WTC11 (cell line): ENCODE data around the gene CACNA2D3. TPM values are rescaled to one million over a fixed set of nuclear protein-coding genes. Genes with fewer than 3 reads are reported as not detected.

Source experiments
- ATAC-seq: fragments of 200-7000 bp; cut with Tn5 transposase; 2 replicates; pipeline ENCODE4 v1.10.0; 2021; ENCODE audit warnings: mild to moderate bottlenecking, moderate library complexity
- CTCF ChIA-PET: fragments of 300-600 bp; sonication (Branson Sonifier 250); formaldehyde crosslinking; loops from one replicate; lab custom pipeline; 2021; ENCODE audit warnings: antibody characterized with exemption; lab: Charles Lee
- POLR2A ChIA-PET: fragments of 350-600 bp; sonication (Branson Sonifier 250); formaldehyde crosslinking; loops from one replicate; lab custom pipeline; 2021; ENCODE audit warnings: antibody characterized with exemption; lab: Charles Lee
- DNase-seq: peaks from one replicate; pipeline ENCODE4 v3.0.0; 2021; ENCODE audit warnings: low spot score
- H3K27ac Mint-ChIP-seq: 2 replicates; pipeline ENCODE4 v1.8.0; 2021; ENCODE audit warnings: mixed read lengths
- H3K27me3 Mint-ChIP-seq: 2 replicates; pipeline ENCODE4 v1.8.0; 2021; ENCODE audit warnings: low read depth, mild to moderate bottlenecking, moderate library complexity, mixed read lengths
- H3K36me3 Mint-ChIP-seq: 2 replicates; pipeline ENCODE4 v1.8.0; 2021; ENCODE audit warnings: mixed read lengths
- H3K4me1 Mint-ChIP-seq: 2 replicates; pipeline ENCODE4 v1.8.0; 2022; ENCODE audit warnings: mixed read lengths
- H3K4me3 Mint-ChIP-seq: 2 replicates; pipeline ENCODE4 v1.8.0; 2021; ENCODE audit warnings: mild to moderate bottlenecking, moderate library complexity, mixed read lengths
- H3K9me3 Mint-ChIP-seq: 2 replicates; pipeline ENCODE4 v1.8.0; 2021; ENCODE audit warnings: mixed read lengths
- ATF3 ChIP-seq: sonication (generic); formaldehyde crosslinking; conservative IDR thresholded peaks from 2 replicates; pipeline ENCODE4 v1.8.1; 2022; ENCODE audit warnings: mild to moderate bottlenecking, missing genetic modification reagents
- CREB1 ChIP-seq: sonication (generic); formaldehyde crosslinking; IDR thresholded peaks from 2 replicates; pipeline ENCODE4 v1.8.0; 2023; ENCODE audit warnings: mild to moderate bottlenecking, missing genetic modification reagents
- E2F1 ChIP-seq: sonication (generic); formaldehyde crosslinking; IDR thresholded peaks from 2 replicates; pipeline ENCODE4 v1.8.0; 2022; ENCODE audit warnings: mild to moderate bottlenecking, missing genetic modification reagents
- ELF4 ChIP-seq: sonication (generic); formaldehyde crosslinking; IDR thresholded peaks from 2 replicates; pipeline ENCODE4 v1.8.1; 2022; ENCODE audit warnings: low read depth, mild to moderate bottlenecking, moderate library complexity, missing genetic modification reagents
- ESRRA ChIP-seq: sonication (generic); formaldehyde crosslinking; IDR thresholded peaks from 2 replicates; pipeline ENCODE4 v1.8.1; 2022; ENCODE audit warnings: mild to moderate bottlenecking, missing genetic modification reagents, borderline replicate concordance
- GABPB1 ChIP-seq: sonication (generic); formaldehyde crosslinking; IDR thresholded peaks from 2 replicates; pipeline ENCODE4 v1.8.1; 2023; ENCODE audit warnings: mild to moderate bottlenecking, missing genetic modification reagents
- IRF2 ChIP-seq: sonication (generic); formaldehyde crosslinking; IDR thresholded peaks from 2 replicates; pipeline ENCODE4 v1.8.0; 2022; ENCODE audit warnings: low read depth, missing genetic modification reagents, borderline replicate concordance
- JAZF1 ChIP-seq: fragments of 250-450 bp; sonication (Bioruptor Pico); IDR thresholded peaks from 2 replicates; pipeline ENCODE4 v1.9.0; 2021; ENCODE audit warnings: moderate library complexity, mild to moderate bottlenecking, inconsistent platforms
- MLX ChIP-seq: sonication (generic); formaldehyde crosslinking; IDR thresholded peaks from 2 replicates; pipeline ENCODE4 v1.8.1; 2023; ENCODE audit warnings: mild to moderate bottlenecking, missing genetic modification reagents, moderate library complexity
- MYBL2 ChIP-seq: sonication (generic); formaldehyde crosslinking; IDR thresholded peaks from 2 replicates; pipeline ENCODE4 v1.8.1; 2023; ENCODE audit warnings: mild to moderate bottlenecking, moderate library complexity, missing genetic modification reagents
- NFATC4 ChIP-seq: fragments of 250-450 bp; sonication (Bioruptor Pico); IDR thresholded peaks from 2 replicates; pipeline ENCODE4 v1.9.0; 2021; ENCODE audit warnings: mild to moderate bottlenecking
- NR3C1 ChIP-seq: sonication (generic); formaldehyde crosslinking; conservative IDR thresholded peaks from 2 replicates; pipeline ENCODE4 v1.8.1; 2023; ENCODE audit warnings: low read depth, mild to moderate bottlenecking, missing genetic modification reagents
- SMAD3 ChIP-seq: sonication (generic); formaldehyde crosslinking; IDR thresholded peaks from 2 replicates; pipeline ENCODE4 v1.8.0; 2022; ENCODE audit warnings: missing genetic modification reagents, mild to moderate bottlenecking, borderline replicate concordance
- TCF7 ChIP-seq: sonication (generic); formaldehyde crosslinking; IDR thresholded peaks from 2 replicates; pipeline ENCODE4 v1.8.0; 2022; ENCODE audit warnings: mild to moderate bottlenecking, low read depth, missing genetic modification reagents, moderate library complexity
- TEAD1 ChIP-seq: sonication (generic); formaldehyde crosslinking; IDR thresholded peaks from 2 replicates; pipeline ENCODE4 v1.8.0; 2022; ENCODE audit warnings: mild to moderate bottlenecking, missing genetic modification reagents
- ZNF121 ChIP-seq: sonication (generic); formaldehyde crosslinking; IDR thresholded peaks from 2 replicates; pipeline ENCODE4 v1.8.0; 2023; ENCODE audit warnings: missing genetic modification reagents
- ZNF219 ChIP-seq: sonication (generic); formaldehyde crosslinking; IDR thresholded peaks from 2 replicates; pipeline ENCODE4 v1.8.0; 2023; ENCODE audit warnings: missing genetic modification reagents, mild to moderate bottlenecking, borderline replicate concordance
- ZNF263 ChIP-seq: sonication (generic); formaldehyde crosslinking; IDR thresholded peaks from 2 replicates; pipeline ENCODE4 v1.8.1; 2022; ENCODE audit warnings: low read depth, mild to moderate bottlenecking, moderate library complexity, missing genetic modification reagents
- ZNF416 ChIP-seq: fragments of 250-450 bp; sonication (Bioruptor Pico); IDR thresholded peaks from 2 replicates; pipeline ENCODE4 v1.9.0; 2021; ENCODE audit warnings: mild to moderate bottlenecking, inconsistent platforms
- ZNF423 ChIP-seq: fragments of 250-450 bp; sonication (Bioruptor Pico); IDR thresholded peaks from 2 replicates; pipeline ENCODE4 v2.1.2; 2022; ENCODE audit warnings: mild to moderate bottlenecking, moderate library complexity
- total RNA-seq: library from RNA; stranded (reverse); gene quantifications from 3 replicates; pipeline ENCODE4 v1.2.3, GENCODE V29; 2021
- TF ChIP-seq, protein P1 (sequence below): sonication (generic); formaldehyde crosslinking; IDR thresholded peaks from 2 replicates; pipeline ENCODE4 v1.8.0; 2023; ENCODE audit warnings: missing genetic modification reagents
- TF ChIP-seq, protein P2 (sequence below): fragments of 250-450 bp; sonication (Bioruptor Pico); IDR thresholded peaks from 2 replicates; pipeline ENCODE4 v1.9.0; 2021; ENCODE audit warnings: mild to moderate bottlenecking
- TF ChIP-seq, protein P3 (sequence below): sonication (generic); formaldehyde crosslinking; IDR thresholded peaks from 2 replicates; pipeline ENCODE4 v1.8.1; 2022; ENCODE audit warnings: low read depth, mild to moderate bottlenecking, moderate library complexity, missing genetic modification reagents, borderline replicate concordance
- TF ChIP-seq, protein P4 (sequence below): sonication (generic); formaldehyde crosslinking; IDR thresholded peaks from 2 replicates; pipeline ENCODE4 v1.8.0; 2023; ENCODE audit warnings: mild to moderate bottlenecking, missing genetic modification reagents

The CACNA2D3 gene
- total RNA-seq, 1 experiment from 2014 or later, result 5.0 TPM

DNA sequence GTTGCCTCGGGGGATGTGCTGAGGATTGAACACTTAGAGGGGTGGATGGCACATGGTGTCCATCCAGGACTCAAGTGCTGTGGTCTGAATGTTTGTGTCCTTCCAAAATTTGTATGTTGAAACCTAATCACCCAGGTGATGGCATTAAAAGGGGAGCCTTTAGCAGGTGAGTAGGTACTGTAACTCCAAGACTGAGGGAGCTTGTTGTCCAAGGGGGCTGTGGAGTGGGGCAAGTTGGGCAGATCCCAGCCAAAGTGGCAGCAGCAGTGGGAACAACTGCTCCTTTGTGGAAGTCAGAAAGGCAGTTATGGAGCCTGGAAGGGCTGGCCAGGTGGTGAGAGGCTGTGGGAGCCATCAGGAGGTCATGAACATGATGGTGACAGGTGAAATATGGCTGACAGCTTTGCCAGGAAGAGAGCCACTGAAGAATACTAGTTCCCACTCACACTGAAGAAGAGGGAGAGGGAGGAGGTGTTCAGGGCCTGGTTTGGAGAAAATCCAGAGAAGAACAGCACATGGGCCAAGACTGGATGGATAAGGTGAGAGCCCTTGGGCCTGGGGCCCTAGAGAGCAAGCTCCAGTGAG, 385.6 kb downstream of the CACNA2D3 start:
- Mint-ChIP-seq H3K27me3 (no peaks in the 10 kb centered on the region; the same call in none of the 2 replicates), H3K4me1 (no peaks in the 10 kb centered on the region), H3K27ac (no peak overlapping the region), H3K36me3 (peaks cover 10% of the 10 kb centered on the region), H3K4me3 (no peak overlapping the region), H3K9me3 (peaks cover 21% of the 10 kb centered on the region)
- no peak for DNase-seq
- ATAC-seq, result no peak
- ChIA-PET POLR2A (no interaction called here), CTCF (no interaction called here)
- TF ChIP-seq ATF3 (CRISPR knock-in tag) (no peak), CREB1 (CRISPR knock-in tag) (no peak), TCF7 (CRISPR knock-in tag) (no peak), ZNF219 (no peak), JAZF1 (CRISPR knock-in tag) (no peak), E2F1 (no peak), ELF4 (no peak), NR3C1 (CRISPR knock-in tag) (no peak), ZNF121 (CRISPR knock-in tag) (no peak), SMAD3 (CRISPR knock-in tag) (no peak), ZNF416 (CRISPR knock-in tag) (no peak), MYBL2 (CRISPR knock-in tag) (no peak), ZNF263 (CRISPR knock-in tag) (no peak), IRF2 (CRISPR knock-in tag) (no peak), NFATC4 (CRISPR knock-in tag) (no peak), ZNF423 (CRISPR knock-in tag) (no peak), GABPB1 (CRISPR knock-in tag) (no peak)
- TF ChIP-seq, protein P1, sequence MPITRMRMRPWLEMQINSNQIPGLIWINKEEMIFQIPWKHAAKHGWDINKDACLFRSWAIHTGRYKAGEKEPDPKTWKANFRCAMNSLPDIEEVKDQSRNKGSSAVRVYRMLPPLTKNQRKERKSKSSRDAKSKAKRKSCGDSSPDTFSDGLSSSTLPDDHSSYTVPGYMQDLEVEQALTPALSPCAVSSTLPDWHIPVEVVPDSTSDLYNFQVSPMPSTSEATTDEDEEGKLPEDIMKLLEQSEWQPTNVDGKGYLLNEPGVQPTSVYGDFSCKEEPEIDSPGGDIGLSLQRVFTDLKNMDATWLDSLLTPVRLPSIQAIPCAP (CRISPR knock-in tag), result no peak
- TF ChIP-seq, protein P2, sequence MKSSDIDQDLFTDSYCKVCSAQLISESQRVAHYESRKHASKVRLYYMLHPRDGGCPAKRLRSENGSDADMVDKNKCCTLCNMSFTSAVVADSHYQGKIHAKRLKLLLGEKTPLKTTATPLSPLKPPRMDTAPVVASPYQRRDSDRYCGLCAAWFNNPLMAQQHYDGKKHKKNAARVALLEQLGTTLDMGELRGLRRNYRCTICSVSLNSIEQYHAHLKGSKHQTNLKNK (CRISPR knock-in tag), result no peak
- TF ChIP-seq, protein P3, sequence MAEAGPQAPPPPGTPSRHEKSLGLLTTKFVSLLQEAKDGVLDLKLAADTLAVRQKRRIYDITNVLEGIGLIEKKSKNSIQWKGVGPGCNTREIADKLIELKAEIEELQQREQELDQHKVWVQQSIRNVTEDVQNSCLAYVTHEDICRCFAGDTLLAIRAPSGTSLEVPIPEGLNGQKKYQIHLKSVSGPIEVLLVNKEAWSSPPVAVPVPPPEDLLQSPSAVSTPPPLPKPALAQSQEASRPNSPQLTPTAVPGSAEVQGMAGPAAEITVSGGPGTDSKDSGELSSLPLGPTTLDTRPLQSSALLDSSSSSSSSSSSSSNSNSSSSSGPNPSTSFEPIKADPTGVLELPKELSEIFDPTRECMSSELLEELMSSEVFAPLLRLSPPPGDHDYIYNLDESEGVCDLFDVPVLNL (CRISPR knock-in tag), result no peak

DNA sequence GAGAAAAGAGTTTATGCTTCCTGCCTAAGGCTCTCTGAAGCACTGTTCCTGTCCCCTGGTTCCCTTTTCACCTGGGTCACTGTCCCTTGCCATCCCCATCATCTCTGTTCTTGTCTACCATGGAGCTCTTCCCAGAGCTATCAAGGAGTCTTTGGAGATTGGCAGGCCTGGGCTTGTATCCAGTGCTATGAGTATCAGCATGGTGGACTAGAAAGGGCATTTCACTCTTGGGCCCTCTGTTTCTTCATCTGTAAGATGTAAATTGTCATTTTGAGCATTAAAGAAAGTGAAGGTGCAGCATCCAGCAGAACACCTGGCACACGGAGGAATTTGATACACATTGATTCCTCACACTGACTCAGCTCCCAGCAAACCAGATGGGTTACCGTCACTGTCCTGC, 388.2 kb downstream of the CACNA2D3 start:
- no peak for ATAC-seq
- ChIA-PET POLR2A (no interaction called here), CTCF (no interaction called here)
- Mint-ChIP-seq H3K27ac (no peak overlapping the region), H3K9me3 (peaks cover 30% of the 10 kb centered on the region), H3K4me3 (no peak overlapping the region), H3K36me3 (peaks cover 20% of the 10 kb centered on the region), H3K4me1 (no peaks in the 10 kb centered on the region), H3K27me3 (no peaks in the 10 kb centered on the region; the same call in none of the 2 replicates)
- TF ChIP-seq, protein P4, sequence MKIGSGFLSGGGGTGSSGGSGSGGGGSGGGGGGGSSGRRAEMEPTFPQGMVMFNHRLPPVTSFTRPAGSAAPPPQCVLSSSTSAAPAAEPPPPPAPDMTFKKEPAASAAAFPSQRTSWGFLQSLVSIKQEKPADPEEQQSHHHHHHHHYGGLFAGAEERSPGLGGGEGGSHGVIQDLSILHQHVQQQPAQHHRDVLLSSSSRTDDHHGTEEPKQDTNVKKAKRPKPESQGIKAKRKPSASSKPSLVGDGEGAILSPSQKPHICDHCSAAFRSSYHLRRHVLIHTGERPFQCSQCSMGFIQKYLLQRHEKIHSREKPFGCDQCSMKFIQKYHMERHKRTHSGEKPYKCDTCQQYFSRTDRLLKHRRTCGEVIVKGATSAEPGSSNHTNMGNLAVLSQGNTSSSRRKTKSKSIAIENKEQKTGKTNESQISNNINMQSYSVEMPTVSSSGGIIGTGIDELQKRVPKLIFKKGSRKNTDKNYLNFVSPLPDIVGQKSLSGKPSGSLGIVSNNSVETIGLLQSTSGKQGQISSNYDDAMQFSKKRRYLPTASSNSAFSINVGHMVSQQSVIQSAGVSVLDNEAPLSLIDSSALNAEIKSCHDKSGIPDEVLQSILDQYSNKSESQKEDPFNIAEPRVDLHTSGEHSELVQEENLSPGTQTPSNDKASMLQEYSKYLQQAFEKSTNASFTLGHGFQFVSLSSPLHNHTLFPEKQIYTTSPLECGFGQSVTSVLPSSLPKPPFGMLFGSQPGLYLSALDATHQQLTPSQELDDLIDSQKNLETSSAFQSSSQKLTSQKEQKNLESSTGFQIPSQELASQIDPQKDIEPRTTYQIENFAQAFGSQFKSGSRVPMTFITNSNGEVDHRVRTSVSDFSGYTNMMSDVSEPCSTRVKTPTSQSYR, result no peak
- no peak for TF ChIP-seq IRF2 (CRISPR knock-in tag)
- no peak for TF ChIP-seq MLX (CRISPR knock-in tag)
- no peak for TF ChIP-seq TEAD1
- no peak for TF ChIP-seq ESRRA (CRISPR knock-in tag)
- DNase-seq, result no peak
